HL-60/S4 treated with retinoic acid at 250 ng/mL for 4 days and 3 days (cell line): Measurements from ENCODE around the gene ZNF143.

Experiments used
- in situ Hi-C: fragments of 300-500 bp; cut with MboI; formaldehyde crosslinking; loops from 2 replicates; pipeline ENCODE4 v1.7.0; 2022; ENCODE audit warnings: low sequenced_read_pairs

Gene ZNF143

DNA sequence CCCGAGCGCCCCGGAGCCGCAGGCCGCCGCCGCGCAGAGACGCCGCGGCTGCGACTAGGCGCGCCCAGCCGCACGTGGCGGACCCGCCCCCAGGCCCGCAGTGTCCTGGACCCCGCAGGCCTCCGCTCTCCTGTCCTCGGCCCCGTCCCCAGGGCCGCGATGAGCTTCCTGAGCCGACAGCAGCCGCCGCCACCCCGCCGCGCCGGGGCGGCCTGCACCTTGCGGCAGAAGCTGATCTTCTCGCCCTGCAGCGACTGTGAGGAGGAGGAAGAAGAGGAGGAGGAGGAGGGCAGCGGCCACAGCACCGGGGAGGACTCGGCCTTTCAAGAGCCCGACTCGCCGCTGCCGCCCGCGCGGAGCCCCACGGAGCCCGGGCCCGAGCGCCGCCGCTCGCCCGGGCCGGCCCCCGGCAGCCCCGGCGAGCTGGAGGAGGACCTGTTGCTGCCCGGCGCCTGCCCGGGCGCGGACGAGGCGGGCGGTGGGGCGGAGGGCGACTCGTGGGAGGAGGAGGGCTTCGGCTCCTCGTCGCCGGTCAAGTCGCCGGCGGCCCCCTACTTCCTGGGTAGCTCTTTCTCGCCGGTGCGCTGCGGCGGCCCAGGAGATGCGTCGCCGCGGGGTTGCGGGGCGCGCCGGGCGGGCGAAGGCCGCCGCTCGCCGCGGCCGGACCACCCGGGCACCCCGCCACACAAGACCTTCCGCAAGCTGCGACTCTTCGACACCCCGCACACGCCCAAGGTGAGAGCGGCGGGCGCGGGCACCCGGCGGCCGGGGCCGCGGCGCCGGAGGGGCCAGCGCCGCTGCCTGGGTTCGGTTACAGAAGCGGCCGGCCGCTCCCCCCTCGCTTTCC, 113.2 kb downstream of the ZNF143 start:
- in situ Hi-C loops: no loop called here

DNA sequence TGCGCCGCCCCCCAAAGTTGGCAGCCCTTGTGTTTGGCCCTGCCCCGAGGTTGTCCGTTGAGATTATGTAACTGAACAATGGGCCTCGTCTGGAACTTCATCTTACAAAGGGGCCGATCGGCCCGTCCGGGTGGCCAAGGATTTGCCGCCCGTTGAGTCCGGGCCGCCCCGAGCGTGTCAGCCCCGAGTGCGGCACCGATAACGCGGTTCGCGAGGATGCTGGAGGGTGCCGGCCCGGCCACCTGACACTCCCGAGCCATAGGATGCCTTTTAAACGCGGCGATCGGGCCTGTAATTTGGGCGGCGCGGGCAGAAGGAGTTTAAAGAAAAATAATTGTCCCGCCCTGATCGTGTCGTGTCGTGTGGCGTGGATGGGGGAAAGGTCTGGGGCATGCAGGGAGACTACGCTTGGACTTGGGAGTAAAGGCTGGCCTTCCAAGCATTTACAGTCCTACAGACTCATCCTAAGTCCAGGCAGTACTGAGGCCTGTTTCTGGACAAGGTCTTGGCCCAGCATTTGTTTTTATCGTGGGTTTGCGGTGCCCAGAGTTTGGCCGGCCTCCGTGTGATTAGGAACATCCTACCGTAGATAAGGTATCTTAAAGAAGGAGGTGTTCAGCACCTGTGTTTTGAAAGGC, 113.9 kb downstream of the ZNF143 start:
- in situ Hi-C loops: no loop called here

DNA sequence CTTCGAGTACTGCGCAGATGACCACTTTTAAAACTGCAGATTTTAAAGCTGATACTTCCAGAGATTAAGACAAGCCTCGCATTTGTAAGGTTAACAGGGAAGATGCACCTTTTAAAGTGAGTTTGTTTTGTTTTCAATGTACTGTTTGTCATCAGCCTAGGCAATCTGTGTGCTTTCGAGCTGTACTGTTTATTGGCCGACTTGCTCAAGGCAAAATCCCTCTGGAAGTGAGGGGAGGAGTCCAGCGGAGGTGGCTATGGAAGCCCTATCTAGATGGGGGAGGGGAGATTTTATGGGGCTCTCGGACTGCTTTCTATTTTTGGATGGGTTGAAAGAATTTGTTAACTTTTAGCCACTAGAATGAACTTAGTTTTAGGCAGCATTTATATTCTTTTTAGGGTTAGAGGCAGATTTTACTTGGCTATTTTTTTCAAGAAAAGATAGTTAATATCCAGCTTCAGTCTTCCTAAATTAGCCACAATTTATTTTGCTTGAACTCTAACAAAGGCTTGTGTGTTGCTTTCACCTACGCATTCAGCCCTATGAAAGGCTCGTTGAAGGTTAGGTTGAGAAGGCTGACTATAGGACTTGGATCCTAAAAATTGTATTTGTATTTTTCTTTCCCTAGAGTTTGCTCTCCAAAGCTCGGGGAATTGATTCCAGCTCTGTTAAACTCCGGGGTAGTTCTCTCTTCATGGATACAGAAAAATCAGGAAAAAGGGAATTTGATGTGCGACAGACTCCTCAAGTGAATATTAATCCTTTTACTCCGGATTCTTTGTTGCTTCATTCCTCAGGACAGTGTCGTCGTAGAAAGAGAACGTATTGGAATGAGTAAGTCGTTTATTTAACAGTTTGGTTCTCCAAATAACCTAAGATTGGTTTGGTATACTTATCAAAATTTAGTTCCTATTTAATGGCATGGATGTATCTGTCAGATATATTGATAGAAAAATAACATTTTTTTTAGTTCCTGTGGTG, 114.7 kb downstream of the ZNF143 start:
- in situ Hi-C loops: no loop called here

DNA sequence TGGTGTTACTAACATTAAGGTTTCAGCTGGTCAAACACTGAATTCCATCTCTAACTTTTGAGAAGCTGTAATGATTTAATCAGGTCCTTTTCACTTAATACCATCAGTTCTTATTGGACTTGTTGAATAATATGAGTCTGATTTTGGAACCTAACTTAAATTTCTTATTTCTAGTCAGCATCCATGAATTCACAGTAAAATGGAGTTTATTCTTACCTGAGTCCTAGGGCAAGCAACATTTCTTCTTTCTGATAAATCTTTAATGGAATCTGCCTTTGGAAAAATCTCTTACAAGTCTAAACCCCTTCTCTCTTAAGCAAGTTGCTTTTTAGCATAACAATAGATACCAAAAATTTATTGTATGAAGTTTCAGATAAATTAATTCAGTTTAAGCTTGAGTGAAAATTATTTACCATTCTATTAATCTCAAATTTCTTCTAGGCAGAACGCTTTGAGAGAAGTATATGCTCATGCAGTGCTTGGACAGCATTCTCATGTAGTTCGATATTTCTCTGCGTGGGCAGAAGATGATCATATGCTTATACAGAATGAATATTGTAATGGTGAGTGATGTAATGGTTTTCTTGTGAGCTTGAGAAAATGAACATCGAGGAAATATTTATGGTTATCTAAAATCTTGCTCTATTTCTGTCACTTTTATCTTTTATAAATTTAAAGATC, 116.0 kb downstream of the ZNF143 start:
- in situ Hi-C loops: no loop called here

DNA sequence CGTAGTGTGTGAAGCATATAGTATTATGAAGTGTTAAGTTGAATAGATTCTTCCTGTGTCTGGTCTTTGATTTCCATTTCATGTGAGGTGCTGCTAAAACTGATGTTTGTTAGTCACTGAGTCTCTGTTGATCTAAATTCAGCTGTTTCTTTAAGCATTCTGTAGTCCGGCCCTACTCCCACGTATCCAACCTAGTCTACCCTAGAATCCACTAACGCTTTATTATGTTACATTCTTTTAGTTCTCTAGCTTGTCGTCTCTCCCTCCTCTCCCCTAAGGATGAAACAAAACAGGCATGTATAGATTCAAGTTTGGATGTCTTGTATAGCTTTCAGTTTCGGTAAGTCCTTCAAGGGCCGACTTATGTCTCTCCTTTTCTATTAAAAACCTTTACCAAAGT, 116.7 kb downstream of the ZNF143 start:
- in situ Hi-C loops: no loop called here
